Transverse colon (tissue), 4 donors: ENCODE measurements around the gene CPA1.

ENCODE experiments used
- EP300 ChIP-seq: sonication (generic); formaldehyde crosslinking; IDR thresholded peaks from one replicate; pipeline ENCODE4 v1.6.1; 2017; ENCODE audit warnings: antibody characterized with exemption, low read depth
- POLR2A ChIP-seq: fragments of 450-650 bp; IDR thresholded peaks from one replicate; pipeline ENCODE4 v1.6.1; 2016; ENCODE audit warnings: antibody characterized with exemption, mild to moderate bottlenecking, moderate library complexity
- POLR2AphosphoS5 ChIP-seq, 3 donors: sonication (generic); formaldehyde crosslinking; IDR thresholded peaks; one replicate each; pipeline ENCODE4 v1.6.1; 2016; ENCODE audit warnings: antibody characterized with exemption in 3 of 3
- TF ChIP-seq, protein P1 (sequence below), 5 experiments: fragments of 200-600 bp in 3 of 5; fragments of 450-650 bp in 2 of 5; sonication (generic) in 3 of 5; IDR thresholded peaks; 1 replicate in 2 of 5; 2 replicates in 3 of 5; pipeline ENCODE4 v1.5.1; 2016 to 2017; ENCODE audit warnings: antibody characterized with exemption in 5 of 5, inconsistent platforms in 3 of 5, mild to moderate bottlenecking in 2 of 5, moderate library complexity in 1 of 5

DNA sequence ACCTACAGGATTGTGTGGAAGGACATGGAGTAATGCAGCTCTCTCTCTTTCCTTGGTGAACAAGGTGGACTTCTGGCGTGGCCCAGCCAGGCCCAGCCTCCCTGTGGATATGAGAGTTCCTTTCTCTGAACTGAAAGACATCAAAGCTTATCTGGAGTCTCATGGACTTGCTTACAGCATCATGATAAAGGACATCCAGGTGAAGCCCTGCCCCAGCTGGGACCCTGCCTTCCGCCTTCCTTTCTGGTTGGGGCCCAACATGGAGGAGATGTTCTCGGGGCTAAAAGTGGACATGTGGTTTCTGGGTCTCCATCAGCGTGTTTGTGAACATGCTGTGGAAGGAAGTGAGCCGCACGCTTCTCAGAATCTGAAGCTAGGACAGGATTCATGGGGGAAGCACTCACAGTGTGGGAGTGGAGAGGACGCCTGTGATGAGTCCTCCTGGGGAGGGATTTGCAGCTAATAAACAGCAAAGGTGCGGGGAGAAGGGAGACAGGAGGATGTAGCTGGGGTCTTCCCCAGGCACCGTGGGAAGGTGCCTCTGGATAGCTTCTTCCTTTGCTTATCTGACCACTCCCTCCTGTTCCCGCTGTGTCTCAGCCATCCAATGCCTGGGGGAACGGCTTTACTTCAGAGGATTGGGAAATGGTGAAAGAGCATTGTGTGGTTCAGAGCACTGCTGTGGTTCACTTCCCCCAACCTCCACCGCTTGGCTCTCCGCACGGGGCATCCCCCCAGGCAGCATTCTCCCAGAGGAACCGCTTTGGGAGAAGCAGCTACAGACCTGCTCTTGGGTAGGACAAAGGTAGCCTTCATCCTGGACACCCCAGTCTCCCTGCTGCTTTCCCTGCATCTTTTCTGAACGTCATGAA lies 30.1 kb upstream of the CPA1 start:
- TF ChIP-seq POLR2A (no peak), POLR2AphosphoS5 (IDR thresholded peaks at IDR 0.05) (no peak), EP300 (no peak)
- TF ChIP-seq, protein P1, sequence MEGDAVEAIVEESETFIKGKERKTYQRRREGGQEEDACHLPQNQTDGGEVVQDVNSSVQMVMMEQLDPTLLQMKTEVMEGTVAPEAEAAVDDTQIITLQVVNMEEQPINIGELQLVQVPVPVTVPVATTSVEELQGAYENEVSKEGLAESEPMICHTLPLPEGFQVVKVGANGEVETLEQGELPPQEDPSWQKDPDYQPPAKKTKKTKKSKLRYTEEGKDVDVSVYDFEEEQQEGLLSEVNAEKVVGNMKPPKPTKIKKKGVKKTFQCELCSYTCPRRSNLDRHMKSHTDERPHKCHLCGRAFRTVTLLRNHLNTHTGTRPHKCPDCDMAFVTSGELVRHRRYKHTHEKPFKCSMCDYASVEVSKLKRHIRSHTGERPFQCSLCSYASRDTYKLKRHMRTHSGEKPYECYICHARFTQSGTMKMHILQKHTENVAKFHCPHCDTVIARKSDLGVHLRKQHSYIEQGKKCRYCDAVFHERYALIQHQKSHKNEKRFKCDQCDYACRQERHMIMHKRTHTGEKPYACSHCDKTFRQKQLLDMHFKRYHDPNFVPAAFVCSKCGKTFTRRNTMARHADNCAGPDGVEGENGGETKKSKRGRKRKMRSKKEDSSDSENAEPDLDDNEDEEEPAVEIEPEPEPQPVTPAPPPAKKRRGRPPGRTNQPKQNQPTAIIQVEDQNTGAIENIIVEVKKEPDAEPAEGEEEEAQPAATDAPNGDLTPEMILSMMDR (IDR thresholded peaks at IDR 0.05), result no peak
